HG03139 (cell line): ENCODE results near the gene AFF3.
"Not testable (repeated sequence)": the region's sequence is repeated elsewhere in the genome, so short reads cannot be mapped to it uniquely, and the experiment has no call there.

Experiments
- ATAC-seq: cut with Tn5 transposase; IDR thresholded peaks from one replicate; pipeline ENCODE4 v1.9.1; 2021; ENCODE audit not compliant: unreplicated experiment

Gene AFF3

GRCh38 chr2:100142393-100142792 lies at the start of gene AFF3:
TSS of gene AFF3 (minus strand) at chr2:100142590. CDS start at chr2:100104454, 38,136 bp downstream.
- peak; percentile 96 for ATAC-seq

GRCh38 chr2:100189387-100189786 lies 47.0 kb upstream of the AFF3 start:
- no peak for ATAC-seq

- no peak for ATAC-seq
Observed at GRCh38 chr2:100188326-100188725, 45.9 kb upstream of the AFF3 start.

GRCh38 chr2:100186126-100186525 lies 43.7 kb upstream of the AFF3 start:
- ATAC-seq: no peak

- ATAC-seq: no peak
Observed at GRCh38 chr2:100185516-100185915, 43.1 kb upstream of the AFF3 start.

GRCh38 chr2:100185105-100185504 lies 42.7 kb upstream of the AFF3 start:
- no peak for ATAC-seq

GRCh38 chr2:100184055-100184737 lies 41.8 kb upstream of the AFF3 start:
- no peak for ATAC-seq

- no peak for ATAC-seq
Observed at GRCh38 chr2:100182494-100183361, 40.3 kb upstream of the AFF3 start.

GRCh38 chr2:100180503-100180902 lies 38.1 kb upstream of the AFF3 start:
- ATAC-seq: no peak

GRCh38 chr2:100179806-100180205 lies 37.4 kb upstream of the AFF3 start:
- ATAC-seq: no peak

GRCh38 chr2:100178864-100179263 lies 36.5 kb upstream of the AFF3 start:
- no peak for ATAC-seq

GRCh38 chr2:100178085-100178788 lies 35.8 kb upstream of the AFF3 start:
- ATAC-seq: no peak

- no peak for ATAC-seq
Observed at GRCh38 chr2:100176925-100177324, 34.5 kb upstream of the AFF3 start.

GRCh38 chr2:100174026-100174431 lies 31.6 kb upstream of the AFF3 start:
- no peak for ATAC-seq

GRCh38 chr2:100166701-100167100 lies 24.3 kb upstream of the AFF3 start:
- ATAC-seq: no peak

GRCh38 chr2:100163605-100164004 lies 21.2 kb upstream of the AFF3 start:
- no peak for ATAC-seq

GRCh38 chr2:100161945-100162620 lies 19.7 kb upstream of the AFF3 start:
- ATAC-seq: no peak

GRCh38 chr2:100160396-100160795 lies 18.0 kb upstream of the AFF3 start:
- no peak for ATAC-seq

- not testable (repeated sequence) for ATAC-seq
Observed at GRCh38 chr2:100151832-100152231, 9.4 kb upstream of the AFF3 start.

GRCh38 chr2:100151310-100151709 lies 8.9 kb upstream of the AFF3 start:
- ATAC-seq: no peak

GRCh38 chr2:100148883-100149282 lies 6.5 kb upstream of the AFF3 start:
- no peak for ATAC-seq
